NT2/D1 (cell line): Measurements from ENCODE around the gene GRB10.

Source experiments
- DNase-seq: peaks from one replicate; pipeline ENCODE4 v3.0.0-alpha.2; 2011; ENCODE audit warnings: low read depth, low spot score
- H3K27me3 ChIP-seq: 2 replicates; pipeline ENCODE4 v1.6.0; 2011; ENCODE audit warnings: mild to moderate bottlenecking; ENCODE audit not compliant: insufficient read length, insufficient read depth
- H3K36me3 ChIP-seq: 2 replicates; pipeline ENCODE4 v1.6.1; 2011; ENCODE audit warnings: mild to moderate bottlenecking, low read length, mixed read lengths; ENCODE audit not compliant: insufficient read depth, insufficient read length
- H3K4me1 ChIP-seq: 2 replicates; pipeline ENCODE4 v1.5.1; 2011; ENCODE audit not compliant: insufficient read depth, insufficient read length
- H3K4me3 ChIP-seq: 2 replicates; pipeline ENCODE4 v1.5.1; 2011; ENCODE audit warnings: low read depth; ENCODE audit not compliant: insufficient read length
- H3K9ac ChIP-seq: 2 replicates; pipeline ENCODE4 v1.6.0; 2011; ENCODE audit warnings: low read depth; ENCODE audit not compliant: insufficient read length
- H3K9me3 ChIP-seq: 2 replicates; pipeline ENCODE4 v1.5.1; 2011; ENCODE audit warnings: mild to moderate bottlenecking, low read length; ENCODE audit not compliant: insufficient read depth
- SUZ12 ChIP-seq: IDR thresholded peaks from 2 replicates; pipeline ENCODE4 v1.6.1; 2011; ENCODE audit not compliant: insufficient read length, insufficient read depth; ENCODE audit errors: extremely low read depth
- YY1 ChIP-seq: IDR thresholded peaks from 2 replicates; pipeline ENCODE4 v1.6.1; 2011; ENCODE audit not compliant: insufficient read length, insufficient read depth
- ZNF274 ChIP-seq: IDR thresholded peaks from 2 replicates; pipeline ENCODE4 v1.6.1; 2011; ENCODE audit warnings: mild to moderate bottlenecking, low read depth, low read length

Gene GRB10

GRCh38 chr7:50644114-50644513, 138.6 kb downstream of the GRB10 start:
- H3K4me3 ChIP-seq: no peak overlapping the region
- TF ChIP-seq ZNF274: no peak
- H3K9ac ChIP-seq: no peak overlapping the region
- H3K9me3 ChIP-seq: no peaks in the 10 kb centered on the region
- H3K36me3 ChIP-seq: peaks cover 21% of the 10 kb centered on the region
- H3K4me1 ChIP-seq: peaks cover 8% of the 10 kb centered on the region
- no peaks in the 10 kb centered on the region for H3K27me3 ChIP-seq
- no peak for DNase-seq

GRCh38 chr7:50641442-50642405, 141.0 kb downstream of the GRB10 start:
- no peaks in the 10 kb centered on the region for H3K9me3 ChIP-seq
- no peak overlapping the region for H3K9ac ChIP-seq
- peaks cover 18% of the 10 kb centered on the region for H3K36me3 ChIP-seq
- H3K4me3 ChIP-seq: no peak overlapping the region
- H3K27me3 ChIP-seq: no peaks in the 10 kb centered on the region
- no peak for TF ChIP-seq SUZ12
- TF ChIP-seq ZNF274: no peak
- TF ChIP-seq YY1: no peak
- H3K4me1 ChIP-seq: peaks cover 8% of the 10 kb centered on the region
- no peak for DNase-seq

- no peaks in the 10 kb centered on the region for H3K27me3 ChIP-seq
- H3K36me3 ChIP-seq: peaks cover 18% of the 10 kb centered on the region
- H3K9me3 ChIP-seq: no peaks in the 10 kb centered on the region; the same call in 1 of the 2 replicates
- no peak overlapping the region for H3K4me3 ChIP-seq
- TF ChIP-seq SUZ12 (no peak), YY1 (no peak)
- H3K4me1 ChIP-seq: peaks cover 8% of the 10 kb centered on the region
- no peak overlapping the region for H3K9ac ChIP-seq
- no peak for DNase-seq
Observed at GRCh38 chr7:50640779-50641178, 141.9 kb downstream of the GRB10 start.

GRCh38 chr7:50640256-50640655, 142.4 kb downstream of the GRB10 start:
- Histone ChIP-seq H3K9me3 (no peaks in the 10 kb centered on the region; the same call in 1 of the 2 replicates), H3K4me1 (peaks cover 8% of the 10 kb centered on the region), H3K27me3 (no peaks in the 10 kb centered on the region), H3K36me3 (peaks cover 18% of the 10 kb centered on the region), H3K9ac (no peak overlapping the region), H3K4me3 (no peak overlapping the region)
- TF ChIP-seq ZNF274 (no peak), YY1 (no peak)
- no peak for DNase-seq

- TF ChIP-seq ZNF274 (no peak), YY1 (no peak), SUZ12 (no peak)
- H3K4me3 ChIP-seq: no peak overlapping the region
- H3K9ac ChIP-seq: no peak overlapping the region
- H3K9me3 ChIP-seq: peaks cover 5% of the 10 kb centered on the region
- peaks cover 11% of the 10 kb centered on the region for H3K4me1 ChIP-seq
- no peaks in the 10 kb centered on the region for H3K27me3 ChIP-seq
- peaks cover 16% of the 10 kb centered on the region for H3K36me3 ChIP-seq
- DNase-seq: no peak
Observed at GRCh38 chr7:50637725-50638643, 144.7 kb downstream of the GRB10 start.

- H3K4me1 ChIP-seq: peaks cover 12% of the 10 kb centered on the region
- TF ChIP-seq ZNF274: no peak
- no peak for TF ChIP-seq YY1
- no peak for TF ChIP-seq SUZ12
- H3K4me3 ChIP-seq: no peak overlapping the region
- no peaks in the 10 kb centered on the region for H3K27me3 ChIP-seq
- no peak for DNase-seq
- peaks cover 5% of the 10 kb centered on the region for H3K9me3 ChIP-seq
- H3K9ac ChIP-seq: no peak overlapping the region
- H3K36me3 ChIP-seq: peaks cover 7% of the 10 kb centered on the region
Observed at GRCh38 chr7:50634378-50634777, 148.3 kb downstream of the GRB10 start.

- TF ChIP-seq SUZ12: no peak
- TF ChIP-seq ZNF274: no peak
- no peak for TF ChIP-seq YY1
- H3K9me3 ChIP-seq: peaks cover 5% of the 10 kb centered on the region
- no peak for DNase-seq
- H3K36me3 ChIP-seq: peaks cover 7% of the 10 kb centered on the region
- peaks cover 12% of the 10 kb centered on the region for H3K4me1 ChIP-seq
- H3K9ac ChIP-seq: no peak overlapping the region
- no peak overlapping the region for H3K4me3 ChIP-seq
- no peaks in the 10 kb centered on the region for H3K27me3 ChIP-seq
Observed at GRCh38 chr7:50633414-50633710, 149.3 kb downstream of the GRB10 start.
